ENCODE data around the gene GGCX. TPM values are rescaled to one million over a fixed set of nuclear protein-coding genes. Genes with fewer than 3 reads are reported as not detected.

The GGCX gene
- total and polyA plus RNA-seq, 2 of the 13 experiments (the other 11 are each of a cell fraction or from before 2014, with no cell fraction given) = 72.5 to 103 TPM

DNA sequence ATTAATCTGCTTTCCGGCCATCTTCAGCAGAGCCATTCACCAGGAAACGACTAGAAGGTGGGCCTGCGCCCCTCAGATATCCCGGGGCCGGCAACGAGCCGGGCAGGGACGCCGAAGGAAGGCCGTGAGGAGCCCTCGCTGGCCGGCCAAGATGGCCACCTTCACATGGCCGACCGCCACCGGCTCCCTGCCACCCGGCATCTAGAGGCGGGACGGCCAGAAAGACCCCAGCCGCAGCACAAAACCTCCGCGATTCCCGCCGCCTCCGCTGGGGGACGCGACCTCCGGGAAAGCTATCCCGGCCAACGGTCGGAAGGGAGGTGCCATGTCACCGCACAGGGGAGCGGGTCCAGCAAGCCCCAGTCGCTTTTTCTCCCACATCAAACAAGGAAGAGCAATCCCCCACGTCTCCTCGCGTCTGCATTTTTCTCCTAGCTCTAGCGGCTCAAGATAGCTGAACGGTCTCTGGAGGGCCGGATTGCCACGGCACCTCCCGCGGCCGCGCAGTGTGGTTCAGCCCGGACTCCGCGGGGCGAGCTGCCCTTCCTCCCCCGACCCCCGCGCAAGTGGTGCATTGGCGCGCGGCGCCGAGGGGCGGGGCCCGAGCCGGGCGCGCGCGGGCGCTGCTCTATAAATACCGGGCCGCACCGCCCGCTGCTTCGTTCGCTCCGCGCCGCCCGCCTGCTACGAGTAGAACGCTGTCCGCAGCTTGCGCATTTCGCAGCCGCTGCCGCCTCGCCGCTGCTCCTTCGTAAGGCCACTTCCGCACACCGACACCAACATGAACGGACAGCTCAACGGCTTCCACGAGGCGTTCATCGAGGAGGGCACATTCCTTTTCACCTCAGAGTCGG, 22.6 kb downstream of the GGCX start, which contains the start of gene MAT2A (continued):
- no peak for TF ChIP-seq MIER3 (CRISPR knock-in tag; IDR thresholded peaks at IDR 0.05; ENCODE audit: borderline replicate concordance)
- TF ChIP-seq ETV5 (CRISPR knock-in tag; IDR thresholded peaks at IDR 0.05; ENCODE audit: borderline replicate concordance) = peak; percentile 78
- TF ChIP-seq ZNF703 (CRISPR knock-in tag; IDR thresholded peaks at IDR 0.05; ENCODE audit: borderline replicate concordance) = peak; percentile 85
- peak; percentile 22; the same call in 1 of the 2 replicates for TF ChIP-seq ZNF160 (CRISPR knock-in tag; IDR thresholded peaks at IDR 0.05)
- no peak; the same call in 1 of the 2 replicates for TF ChIP-seq ZNF75D (CRISPR knock-in tag; IDR thresholded peaks at IDR 0.05; ENCODE audit: borderline replicate concordance)
- TF ChIP-seq ZNF180 (CRISPR knock-in tag; IDR thresholded peaks at IDR 0.05; ENCODE audit: borderline replicate concordance, low read depth) = peak; percentile 86; the same call in 1 of the 2 replicates
- TF ChIP-seq ZNF446 (CRISPR knock-in tag; IDR thresholded peaks at IDR 0.05) = peak; percentile 90; the same call in 1 of the 2 replicates
- no peak for TF ChIP-seq ZNF570 (CRISPR knock-in tag; IDR thresholded peaks at IDR 0.05; ENCODE audit: borderline replicate concordance)
- TF ChIP-seq, protein P1, sequence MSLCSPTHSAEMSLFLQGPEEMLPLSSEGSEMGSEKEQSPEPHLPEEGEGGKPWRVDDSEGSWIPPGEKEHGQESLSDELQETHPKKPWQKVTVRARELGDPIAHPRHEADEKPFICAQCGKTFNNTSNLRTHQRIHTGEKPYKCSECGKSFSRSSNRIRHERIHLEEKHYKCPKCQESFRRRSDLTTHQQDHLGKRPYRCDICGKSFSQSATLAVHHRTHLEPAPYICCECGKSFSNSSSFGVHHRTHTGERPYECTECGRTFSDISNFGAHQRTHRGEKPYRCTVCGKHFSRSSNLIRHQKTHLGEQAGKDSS (CRISPR knock-in tag; IDR thresholded peaks at IDR 0.05; ENCODE audit: borderline replicate concordance, low read depth) = no peak; the same call in 1 of the 2 replicates
- TF ChIP-seq, protein P2, sequence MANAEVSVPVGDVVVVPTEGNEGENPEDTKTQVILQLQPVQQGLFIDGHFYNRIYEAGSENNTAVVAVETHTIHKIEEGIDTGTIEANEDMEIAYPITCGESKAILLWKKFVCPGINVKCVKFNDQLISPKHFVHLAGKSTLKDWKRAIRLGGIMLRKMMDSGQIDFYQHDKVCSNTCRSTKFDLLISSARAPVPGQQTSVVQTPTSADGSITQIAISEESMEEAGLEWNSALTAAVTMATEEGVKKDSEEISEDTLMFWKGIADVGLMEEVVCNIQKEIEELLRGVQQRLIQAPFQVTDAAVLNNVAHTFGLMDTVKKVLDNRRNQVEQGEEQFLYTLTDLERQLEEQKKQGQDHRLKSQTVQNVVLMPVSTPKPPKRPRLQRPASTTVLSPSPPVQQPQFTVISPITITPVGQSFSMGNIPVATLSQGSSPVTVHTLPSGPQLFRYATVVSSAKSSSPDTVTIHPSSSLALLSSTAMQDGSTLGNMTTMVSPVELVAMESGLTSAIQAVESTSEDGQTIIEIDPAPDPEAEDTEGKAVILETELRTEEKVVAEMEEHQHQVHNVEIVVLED (CRISPR knock-in tag; IDR thresholded peaks at IDR 0.05; ENCODE audit: borderline replicate concordance) = peak; percentile 73; the same call in 1 of the 2 replicates
- TF ChIP-seq, protein P3, sequence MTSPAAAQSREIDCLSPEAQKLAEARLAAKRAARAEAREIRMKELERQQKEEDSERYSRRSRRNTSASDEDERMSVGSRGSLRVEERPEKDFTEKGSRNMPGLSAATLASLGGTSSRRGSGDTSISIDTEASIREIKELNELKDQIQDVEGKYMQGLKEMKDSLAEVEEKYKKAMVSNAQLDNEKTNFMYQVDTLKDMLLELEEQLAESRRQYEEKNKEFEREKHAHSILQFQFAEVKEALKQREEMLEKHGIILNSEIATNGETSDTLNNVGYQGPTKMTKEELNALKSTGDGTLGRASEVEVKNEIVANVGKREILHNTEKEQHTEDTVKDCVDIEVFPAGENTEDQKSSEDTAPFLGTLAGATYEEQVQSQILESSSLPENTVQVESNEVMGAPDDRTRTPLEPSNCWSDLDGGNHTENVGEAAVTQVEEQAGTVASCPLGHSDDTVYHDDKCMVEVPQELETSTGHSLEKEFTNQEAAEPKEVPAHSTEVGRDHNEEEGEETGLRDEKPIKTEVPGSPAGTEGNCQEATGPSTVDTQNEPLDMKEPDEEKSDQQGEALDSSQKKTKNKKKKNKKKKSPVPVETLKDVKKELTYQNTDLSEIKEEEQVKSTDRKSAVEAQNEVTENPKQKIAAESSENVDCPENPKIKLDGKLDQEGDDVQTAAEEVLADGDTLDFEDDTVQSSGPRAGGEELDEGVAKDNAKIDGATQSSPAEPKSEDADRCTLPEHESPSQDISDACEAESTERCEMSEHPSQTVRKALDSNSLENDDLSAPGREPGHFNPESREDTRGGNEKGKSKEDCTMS (CRISPR knock-in tag; conservative IDR thresholded peaks at IDR 0.05) = peak; percentile 86; the same call in 1 of the 2 replicates
- TF ChIP-seq PITX1 (CRISPR knock-in tag; IDR thresholded peaks at IDR 0.05) = no peak
- TF ChIP-seq, protein P4, sequence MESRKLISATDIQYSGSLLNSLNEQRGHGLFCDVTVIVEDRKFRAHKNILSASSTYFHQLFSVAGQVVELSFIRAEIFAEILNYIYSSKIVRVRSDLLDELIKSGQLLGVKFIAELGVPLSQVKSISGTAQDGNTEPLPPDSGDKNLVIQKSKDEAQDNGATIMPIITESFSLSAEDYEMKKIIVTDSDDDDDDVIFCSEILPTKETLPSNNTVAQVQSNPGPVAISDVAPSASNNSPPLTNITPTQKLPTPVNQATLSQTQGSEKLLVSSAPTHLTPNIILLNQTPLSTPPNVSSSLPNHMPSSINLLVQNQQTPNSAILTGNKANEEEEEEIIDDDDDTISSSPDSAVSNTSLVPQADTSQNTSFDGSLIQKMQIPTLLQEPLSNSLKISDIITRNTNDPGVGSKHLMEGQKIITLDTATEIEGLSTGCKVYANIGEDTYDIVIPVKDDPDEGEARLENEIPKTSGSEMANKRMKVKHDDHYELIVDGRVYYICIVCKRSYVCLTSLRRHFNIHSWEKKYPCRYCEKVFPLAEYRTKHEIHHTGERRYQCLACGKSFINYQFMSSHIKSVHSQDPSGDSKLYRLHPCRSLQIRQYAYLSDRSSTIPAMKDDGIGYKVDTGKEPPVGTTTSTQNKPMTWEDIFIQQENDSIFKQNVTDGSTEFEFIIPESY (CRISPR knock-in tag; IDR thresholded peaks at IDR 0.05) = peak; percentile 48; the same call in 1 of the 2 replicates
- peak; percentile 73 for TF ChIP-seq ERF (CRISPR knock-in tag; IDR thresholded peaks at IDR 0.05)
- peak; percentile 71 for TF ChIP-seq ARHGAP35 (CRISPR knock-in tag; IDR thresholded peaks at IDR 0.05; ENCODE audit: borderline replicate concordance)
- TF ChIP-seq, protein P5, sequence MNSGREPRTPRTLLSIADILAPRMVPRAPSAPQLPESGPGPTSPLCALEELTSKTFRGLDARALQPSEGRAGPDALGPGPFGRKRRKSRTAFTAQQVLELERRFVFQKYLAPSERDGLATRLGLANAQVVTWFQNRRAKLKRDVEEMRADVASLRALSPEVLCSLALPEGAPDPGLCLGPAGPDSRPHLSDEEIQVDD (CRISPR knock-in tag; IDR thresholded peaks at IDR 0.05; ENCODE audit: borderline replicate concordance) = no peak
- TF ChIP-seq ZFP36L1 (CRISPR knock-in tag; IDR thresholded peaks at IDR 0.05) = 0 out of 2 replicates have a peak, but pooled peaks have one; percentile 25
- TF ChIP-seq ZNF30 (CRISPR knock-in tag; IDR thresholded peaks at IDR 0.05) = no peak
- 0 out of 2 replicates have a peak, but pooled peaks have one; percentile 38 for TF ChIP-seq ZKSCAN1 (IDR thresholded peaks at IDR 0.05; ENCODE audit: low read length)
- peak; percentile 72 to 92; a peak in 3 of 4 replicates for TF ChIP-seq KLF16 (CRISPR knock-in tag; IDR thresholded peaks at IDR 0.05)

Data from HepG2 (cell line).